NCI-H774 (cell line): ENCODE results near the gene MYO1B.

Experiments
- DNase-seq: peaks from one replicate; lab custom pipeline; 2025; lab: John Stamatoyannopoulos, UW

The MYO1B gene

DNA sequence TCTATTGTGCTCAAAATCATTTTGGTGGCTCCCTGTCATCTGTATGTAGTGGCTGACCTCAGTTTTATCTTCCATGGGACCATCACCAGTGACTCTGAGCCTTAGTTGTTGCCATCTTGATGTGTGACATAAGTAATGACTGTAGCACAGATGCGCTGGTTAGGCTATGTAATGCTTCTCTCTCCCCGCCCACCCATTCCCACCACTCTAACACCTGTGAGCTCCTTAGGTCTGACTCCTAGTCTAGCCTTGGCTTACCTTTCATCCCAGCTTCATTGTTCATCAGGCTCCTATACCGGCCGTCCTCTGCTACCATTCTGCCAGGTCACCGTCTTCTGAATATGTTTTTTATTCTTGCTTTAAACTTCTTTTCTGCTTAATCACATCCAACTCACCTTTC, 17.2 kb downstream of the MYO1B start:
- DNase-seq, result no peak

DNA sequence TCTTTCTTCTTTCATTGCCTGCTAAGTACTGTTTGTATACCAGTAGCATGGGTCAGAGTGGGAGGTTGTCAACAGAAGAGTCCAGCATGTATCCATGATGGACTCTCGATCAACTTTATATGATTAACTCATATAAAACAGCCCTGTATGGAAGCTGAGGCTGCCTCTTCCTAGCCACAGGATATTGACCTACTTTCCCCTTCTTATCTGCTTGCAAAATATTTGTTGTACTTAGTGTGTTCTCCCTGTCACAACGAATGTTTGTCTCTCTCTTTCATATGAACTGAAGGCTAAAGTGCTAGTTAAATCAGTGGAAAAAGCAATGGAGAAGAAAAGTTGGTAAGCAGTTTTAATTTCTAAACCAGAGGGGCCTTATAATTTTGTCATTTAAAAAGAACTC, 17.8 kb downstream of the MYO1B start:
- no peak for DNase-seq

DNA sequence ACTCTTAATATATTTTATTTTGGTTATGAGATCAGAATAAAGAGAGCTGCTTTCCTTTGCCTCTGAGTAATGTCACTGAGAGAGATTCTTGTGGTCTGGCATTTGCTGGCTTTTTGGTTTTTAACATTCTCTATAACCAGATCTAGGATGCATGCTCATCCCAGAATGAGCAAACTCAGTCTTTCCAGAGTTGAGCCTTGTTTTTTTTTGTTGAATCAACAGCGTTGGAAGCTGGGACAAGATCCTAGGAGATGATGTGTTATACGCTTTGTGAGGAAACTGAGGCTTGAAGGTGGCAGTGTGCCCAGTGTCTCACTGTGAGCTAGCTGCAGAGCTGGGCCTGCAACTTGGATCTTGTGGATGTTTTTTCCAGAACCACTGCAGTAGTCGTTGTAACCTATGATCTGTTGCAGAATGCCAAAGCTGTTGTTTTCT, 19.5 kb downstream of the MYO1B start:
- DNase-seq, result no peak

DNA sequence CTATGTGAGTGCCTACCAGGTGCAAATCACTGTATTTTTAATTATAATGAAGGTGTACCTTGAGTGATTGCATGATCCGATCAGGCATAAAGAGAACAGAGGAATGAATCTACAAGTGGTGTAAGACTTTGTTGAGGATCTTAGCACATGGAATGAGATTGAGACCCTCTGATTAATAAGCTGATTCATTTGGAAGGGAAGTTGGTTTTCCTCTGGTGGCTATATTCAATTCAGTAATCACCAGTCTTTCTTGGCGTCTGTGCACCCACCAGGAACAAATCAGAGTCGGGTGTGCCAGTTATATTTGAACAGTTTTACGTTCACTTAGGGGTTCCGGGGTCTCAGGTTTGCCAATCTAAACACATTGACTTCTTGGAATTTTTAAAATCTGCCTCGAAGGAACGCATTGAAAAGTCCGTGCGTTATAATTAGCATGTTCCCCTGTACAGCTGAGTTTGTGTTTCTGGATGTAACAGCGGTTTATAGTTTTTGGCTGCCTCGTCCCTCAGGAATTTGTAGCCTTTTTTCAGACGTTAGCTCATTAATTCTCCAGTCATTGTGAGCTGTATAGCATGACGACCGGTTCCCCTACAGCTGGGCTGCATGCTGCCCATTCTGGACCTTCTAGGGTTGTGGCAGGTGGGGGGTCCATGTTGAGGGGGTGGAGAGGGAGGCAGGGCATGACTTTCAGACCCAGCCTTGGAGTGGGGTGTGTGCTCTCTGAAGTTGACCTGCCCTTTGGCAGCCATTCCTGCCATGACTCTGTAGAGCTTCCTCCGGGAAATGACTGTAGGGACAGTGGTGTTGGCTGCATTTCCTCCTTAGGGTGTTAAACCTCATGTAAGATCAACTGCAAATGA, 20.3 kb downstream of the MYO1B start:
- no peak for DNase-seq

DNA sequence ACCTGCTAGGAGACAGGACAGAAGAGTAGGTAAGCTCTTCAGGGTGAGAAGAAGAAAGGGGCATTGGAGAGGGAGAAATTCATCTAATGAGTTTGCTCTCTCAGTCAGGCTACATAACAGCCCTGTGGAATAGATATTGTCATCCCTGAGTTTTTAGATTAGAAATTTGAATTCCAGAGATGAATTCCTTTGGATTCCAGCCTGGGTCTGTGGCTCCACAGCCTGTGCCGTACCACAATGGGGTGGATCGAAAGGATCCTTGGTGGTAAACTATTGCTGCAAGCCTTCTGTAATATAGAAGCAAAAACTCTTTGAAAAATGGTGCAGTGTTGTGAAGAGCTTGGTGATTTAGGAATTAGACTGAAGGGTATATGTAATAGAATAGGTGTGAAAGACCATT, 21.0 kb downstream of the MYO1B start:
- DNase-seq, result no peak

DNA sequence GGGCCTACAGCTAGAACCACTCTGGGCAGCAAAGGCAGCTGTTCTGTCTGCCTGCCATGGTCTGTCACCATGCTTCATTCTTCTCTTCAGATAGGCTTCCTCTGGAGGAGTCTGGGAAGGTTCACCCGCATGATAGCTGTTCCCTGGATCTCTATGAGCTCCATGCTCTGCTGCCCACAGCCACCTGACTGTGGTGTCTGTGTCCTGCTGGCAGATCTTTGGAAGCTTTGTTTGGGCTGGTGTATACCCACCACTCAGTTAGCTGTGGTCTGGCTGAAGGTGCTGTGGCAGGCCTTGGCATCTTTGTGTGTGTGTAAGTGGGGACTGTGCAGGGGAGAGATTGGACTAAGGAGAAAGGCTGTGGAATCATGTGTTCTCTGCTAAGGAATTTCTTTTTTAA, 23.4 kb downstream of the MYO1B start:
- DNase-seq, result no peak

DNA sequence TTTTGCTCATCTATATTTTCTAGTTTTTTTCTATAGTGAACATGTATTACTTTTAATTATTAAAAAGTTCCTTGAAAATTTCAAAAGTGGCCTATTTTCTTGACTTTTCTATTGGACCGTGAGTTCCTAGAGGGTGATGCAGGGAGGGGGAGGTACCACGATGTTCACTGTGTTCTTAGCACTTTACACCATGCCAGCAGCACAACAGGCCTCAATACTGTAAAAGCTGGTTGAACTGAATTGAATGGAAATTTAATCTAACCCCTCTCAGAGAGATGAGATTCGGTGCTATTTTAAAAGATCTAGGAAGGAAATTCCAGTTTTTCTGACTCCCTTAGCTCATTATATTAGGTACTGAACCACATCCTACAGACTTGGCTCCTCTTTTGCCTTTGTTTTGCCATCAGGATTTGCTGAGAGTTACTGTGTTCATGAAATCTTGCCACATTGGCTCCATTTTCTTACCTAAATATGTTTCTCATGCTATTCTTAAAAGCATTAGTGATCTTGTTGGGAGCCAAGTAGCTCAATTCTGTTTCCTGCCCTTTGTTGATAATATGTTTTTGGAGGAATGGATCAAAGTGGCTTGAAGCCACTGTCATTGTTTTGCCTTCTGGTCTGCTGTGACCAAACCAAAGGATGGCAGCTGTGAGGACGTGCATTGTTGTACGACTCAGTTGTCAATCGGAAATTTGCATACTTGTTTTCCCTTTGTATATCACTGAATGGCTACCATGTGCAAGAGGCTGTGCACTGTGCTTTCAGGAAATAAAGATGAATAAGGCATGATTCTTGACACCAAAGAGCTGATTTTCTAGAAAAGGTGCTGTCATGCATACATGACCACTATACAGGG, 25.3 kb downstream of the MYO1B start:
- no peak for DNase-seq

DNA sequence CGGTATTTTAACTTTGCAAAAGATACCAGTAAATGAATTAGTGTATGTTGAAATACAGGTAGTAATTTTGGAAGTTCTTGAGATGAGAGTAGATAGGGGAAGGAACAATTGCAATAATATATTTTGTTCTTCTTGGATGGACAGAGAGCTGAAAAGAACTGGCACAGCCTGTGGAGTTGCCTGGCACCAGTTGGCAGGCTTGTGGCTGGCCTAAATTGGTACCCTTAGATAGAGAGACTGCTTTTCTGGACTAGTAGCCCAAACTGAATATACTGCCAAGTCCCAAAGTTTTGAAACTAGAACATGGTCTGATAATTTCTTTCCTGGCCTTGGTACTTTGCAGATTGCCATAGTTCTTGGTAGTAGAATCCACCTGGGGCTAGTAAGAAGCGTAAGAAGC, 26.9 kb downstream of the MYO1B start:
- no peak for DNase-seq

DNA sequence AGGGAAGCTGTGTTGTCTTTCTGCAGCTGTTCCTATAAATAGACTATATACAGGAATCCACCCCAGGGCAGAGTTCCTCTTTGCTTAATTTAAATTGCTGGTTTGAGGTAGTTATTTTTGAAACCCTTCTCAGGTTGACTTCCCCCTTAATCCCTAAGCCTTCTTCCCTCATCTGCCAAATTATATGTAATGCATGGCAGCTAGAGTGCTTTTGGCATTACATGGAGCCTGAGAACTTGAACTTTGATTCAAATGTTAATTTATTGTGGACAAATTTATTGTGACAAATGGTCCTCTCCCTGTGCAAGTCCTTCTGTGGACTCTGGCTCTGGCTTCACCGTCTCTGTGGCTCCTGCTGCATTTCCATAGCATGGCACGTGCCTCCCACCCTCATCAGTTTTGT, 29.2 kb downstream of the MYO1B start:
- DNase-seq, result no peak

DNA sequence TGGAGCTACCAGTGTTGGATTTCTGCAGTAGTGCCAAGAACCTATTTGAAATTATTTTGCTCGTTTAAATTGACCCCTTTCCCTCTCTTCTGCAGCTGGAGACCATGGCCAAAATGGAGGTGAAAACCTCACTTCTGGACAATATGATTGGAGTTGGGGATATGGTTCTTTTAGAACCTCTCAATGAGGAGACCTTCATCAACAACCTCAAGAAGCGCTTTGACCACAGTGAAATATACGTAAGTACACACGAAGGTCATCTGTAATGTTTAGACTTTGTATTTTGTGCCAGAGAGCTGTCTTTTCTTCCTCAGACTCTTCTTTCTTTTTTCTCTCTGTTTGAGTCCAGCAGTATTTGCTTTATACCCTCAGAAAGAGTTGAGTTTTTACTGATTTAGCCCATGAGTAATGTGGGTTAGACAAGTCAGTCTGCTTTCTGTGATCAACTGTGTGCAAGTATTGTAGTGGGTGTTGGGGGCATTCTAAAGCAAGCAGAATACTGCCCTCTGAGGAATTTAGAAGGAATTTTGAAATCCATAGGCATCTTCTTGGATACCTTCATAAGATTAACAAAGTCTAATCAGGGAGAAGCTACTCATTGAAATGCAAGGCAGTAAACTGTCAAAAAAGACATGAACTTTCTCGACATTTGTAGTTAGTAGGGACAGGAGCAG, 31.7 kb downstream of the MYO1B start:
- DNase-seq, result no peak

DNA sequence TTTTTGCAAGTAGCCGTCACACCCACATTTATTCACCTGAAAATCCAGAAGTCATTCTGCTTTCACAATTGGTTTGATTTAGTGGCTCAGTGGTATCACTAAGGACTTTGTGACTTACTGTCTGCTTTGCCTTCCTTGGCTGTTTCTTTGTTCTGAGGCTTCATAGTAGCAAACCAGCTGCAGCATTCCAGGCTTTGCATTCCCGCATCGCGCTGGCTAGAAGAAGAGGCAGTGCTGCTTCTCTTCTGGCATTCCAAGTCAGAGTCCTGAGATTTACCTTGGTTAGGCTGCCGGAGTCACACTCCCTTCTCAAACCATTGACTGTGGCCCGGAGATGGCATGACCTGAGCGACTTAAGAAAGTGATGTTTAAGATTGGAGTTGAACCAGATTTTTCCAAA, 35.1 kb downstream of the MYO1B start:
- DNase-seq, result no peak

DNA sequence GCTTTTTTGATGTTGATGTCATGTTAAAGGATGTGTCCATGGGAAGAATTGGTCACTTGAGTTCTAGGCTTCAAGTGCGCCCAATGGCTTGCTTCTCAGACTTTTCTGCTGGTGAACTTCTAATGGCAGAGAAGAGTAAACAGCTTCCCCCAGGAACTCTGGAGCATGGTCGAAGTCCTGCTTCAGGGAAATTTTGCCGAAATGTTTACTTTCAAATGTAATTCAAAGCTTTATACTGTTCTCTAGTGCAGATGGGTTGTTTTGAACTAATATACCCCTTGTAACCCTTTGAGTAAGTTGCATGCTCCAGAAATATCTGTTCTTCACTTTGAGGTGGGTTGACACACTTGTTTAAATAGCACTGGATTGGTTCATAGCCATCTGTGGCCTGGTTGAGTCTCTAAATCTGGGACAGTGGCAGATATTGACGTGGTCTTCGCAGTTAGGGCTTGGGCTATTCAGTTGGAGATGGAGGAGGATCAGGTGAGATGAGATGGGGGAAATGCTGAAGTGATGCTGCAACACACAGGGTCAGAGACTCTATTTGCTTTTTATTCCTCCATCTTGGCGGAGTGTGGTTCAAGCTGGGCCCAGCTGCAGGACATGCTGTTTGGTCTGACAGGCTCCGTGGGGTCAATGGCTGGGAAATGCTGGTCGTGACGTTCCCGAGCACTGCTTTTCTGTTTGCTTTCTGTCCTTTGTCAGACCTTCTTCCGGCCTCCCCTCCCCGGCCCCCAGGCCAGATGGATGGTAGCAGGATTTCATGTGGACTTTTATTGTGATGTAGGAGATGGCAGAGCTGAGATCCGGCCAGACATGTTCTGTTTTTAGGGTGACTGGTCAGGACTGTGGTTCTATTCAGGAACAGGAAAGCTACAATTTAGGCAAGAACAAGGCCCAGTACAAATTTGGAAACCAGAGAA, 35.9 kb downstream of the MYO1B start:
- no peak for DNase-seq

DNA sequence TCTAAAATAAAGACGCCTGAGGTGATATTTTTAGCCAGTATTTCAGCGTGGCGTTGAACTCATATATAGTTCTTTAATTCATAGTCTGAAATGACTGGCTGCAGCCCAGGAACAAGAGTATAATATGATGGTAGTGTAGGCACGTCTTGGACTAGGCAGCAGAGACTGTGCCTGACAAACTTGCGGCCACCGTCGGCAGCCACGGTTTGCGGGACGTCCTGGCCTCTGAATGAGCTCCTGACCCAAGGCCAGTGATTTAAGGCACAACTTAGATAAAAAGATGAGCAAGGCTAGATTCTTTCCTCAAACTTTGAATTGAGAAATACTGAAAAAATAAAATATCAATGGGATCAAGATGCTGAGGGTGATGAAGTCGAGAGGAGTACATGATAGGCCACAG, 40.0 kb downstream of the MYO1B start:
- DNase-seq, result no peak

DNA sequence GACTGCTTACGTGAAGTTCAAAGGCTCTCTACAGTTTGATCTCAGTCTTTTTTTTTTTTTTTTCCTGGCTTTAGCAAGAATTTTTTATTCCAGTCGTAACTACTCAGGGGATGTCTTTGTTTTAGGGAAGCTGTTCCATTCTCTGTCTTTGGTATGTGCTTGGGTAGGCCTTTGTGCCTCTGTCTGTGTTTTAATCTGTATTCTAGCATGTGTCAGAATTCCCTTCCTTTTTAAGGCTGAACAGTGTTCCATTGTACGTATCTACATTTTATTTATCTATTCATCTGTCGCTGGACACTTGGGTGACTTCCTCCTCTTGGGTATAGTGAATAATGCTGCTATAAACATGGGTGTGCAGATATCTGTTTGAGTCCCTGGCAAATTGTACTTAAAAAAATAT, 42.6 kb downstream of the MYO1B start:
- no peak for DNase-seq

DNA sequence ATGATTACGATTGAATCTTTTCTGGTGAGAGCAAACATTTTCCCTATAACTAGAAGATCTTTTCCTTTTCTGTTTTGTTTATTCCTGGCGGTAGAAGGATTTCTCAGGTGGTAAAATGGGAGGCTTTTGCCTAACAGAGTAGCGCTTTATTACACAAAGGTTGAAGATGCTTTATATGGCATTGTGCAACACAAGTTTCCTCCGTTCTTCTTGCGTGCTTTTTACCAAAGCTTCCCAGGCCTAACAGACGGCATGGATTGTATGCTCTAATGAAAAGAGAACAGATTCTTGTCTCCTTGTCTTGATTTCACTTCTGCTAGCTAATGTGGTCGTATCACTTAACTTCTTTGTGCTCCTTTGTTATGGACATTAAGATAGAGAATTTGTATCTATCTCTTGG, 43.8 kb downstream of the MYO1B start:
- no peak for DNase-seq

DNA sequence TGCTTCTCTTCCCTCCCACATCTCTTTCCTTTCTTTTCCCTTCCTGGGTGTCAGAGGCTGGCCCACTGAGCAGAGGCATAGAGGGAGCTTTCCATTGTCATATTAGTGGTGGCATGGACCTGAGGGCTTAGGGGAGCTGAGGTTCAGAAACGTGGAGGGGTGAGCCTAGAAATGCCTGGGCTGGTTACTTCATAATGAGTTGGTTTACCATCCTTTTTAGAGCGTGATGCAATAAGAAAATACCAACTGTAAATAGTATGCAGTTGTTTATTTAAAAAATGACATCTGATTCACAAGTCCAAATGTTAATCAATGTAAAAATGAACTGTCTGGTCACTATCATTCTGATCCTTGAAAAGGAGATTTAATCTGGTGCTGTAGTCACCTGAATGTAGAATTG, 46.3 kb downstream of the MYO1B start:
- no peak for DNase-seq

DNA sequence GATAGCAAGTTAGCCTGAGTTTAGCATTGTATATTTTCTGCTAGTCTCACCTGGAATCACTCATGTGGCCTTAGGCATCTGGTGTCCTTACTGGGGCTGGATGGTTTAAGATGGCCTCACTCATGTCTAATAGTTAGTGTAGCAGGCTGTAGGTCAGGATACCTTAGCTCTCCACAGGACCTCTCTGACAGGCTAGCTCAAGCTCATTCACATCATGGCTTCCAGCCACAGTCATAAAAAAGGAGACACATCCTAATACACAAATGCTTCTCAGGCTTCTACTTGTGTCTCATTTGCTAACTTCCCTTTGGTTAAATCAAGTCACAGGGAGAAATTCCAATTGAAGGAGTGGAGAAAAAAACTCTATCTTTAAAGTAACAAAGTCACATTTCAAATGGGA, 47.7 kb downstream of the MYO1B start:
- DNase-seq, result no peak

DNA sequence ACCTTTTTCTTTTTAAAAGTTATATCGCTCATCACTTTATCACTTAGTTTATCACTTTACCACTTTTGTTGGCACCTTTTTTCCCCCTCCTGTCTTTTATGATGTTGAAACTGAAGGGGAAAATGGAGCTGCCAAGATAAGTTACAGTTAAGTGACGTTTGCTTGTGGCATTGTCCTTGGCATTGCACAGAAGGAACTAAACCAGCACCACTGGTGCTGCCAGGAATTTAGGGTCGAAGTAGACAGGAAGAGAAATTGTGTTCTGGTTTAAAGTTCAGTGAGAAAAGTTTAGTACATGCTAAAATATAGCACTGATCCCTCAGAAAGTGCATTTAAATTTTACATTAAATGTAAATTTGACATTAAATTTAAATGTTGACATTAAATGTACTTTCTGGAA, 49.9 kb downstream of the MYO1B start:
- DNase-seq, result no peak

DNA sequence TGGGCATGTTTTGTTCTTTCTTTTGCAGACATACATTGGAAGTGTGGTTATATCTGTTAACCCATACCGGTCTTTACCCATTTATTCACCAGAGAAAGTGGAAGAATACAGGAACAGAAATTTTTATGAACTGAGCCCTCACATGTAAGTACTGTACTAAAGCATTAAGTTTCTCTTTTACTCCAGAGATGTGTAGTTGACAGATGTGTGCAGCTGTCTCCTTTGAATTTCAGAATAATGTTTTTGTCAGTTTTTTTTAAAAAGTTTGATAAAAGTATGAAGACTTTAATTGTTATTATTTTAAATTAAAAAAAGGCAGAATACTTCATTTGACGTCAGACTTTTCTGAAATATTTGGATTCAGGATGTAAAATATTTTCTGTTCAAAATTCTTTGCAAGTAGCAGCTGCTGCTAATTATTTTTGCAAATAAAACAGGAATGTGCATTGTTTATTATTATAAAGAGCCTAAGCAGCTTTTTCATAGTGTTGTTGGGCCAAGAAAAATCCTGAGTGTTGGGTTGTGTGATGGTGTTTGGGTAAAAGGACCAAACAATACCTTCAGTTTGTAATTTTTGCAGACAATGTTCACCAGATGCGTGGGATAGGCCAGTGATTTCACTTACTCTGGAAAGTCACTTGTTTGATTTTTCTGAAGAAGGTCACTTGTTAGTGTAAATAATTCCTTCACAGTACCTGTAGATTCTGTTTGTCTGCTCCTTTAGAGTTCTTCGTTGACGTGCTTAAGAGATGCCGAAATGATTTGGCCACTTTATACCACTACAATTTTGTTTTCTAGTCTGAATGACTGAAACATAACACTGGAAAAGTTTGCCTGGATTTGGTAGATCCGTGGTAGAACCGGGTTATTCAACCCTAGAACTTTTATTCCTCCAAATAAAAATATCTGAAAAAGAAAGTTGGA, 51.1 kb downstream of the MYO1B start:
- DNase-seq, result no peak

DNA sequence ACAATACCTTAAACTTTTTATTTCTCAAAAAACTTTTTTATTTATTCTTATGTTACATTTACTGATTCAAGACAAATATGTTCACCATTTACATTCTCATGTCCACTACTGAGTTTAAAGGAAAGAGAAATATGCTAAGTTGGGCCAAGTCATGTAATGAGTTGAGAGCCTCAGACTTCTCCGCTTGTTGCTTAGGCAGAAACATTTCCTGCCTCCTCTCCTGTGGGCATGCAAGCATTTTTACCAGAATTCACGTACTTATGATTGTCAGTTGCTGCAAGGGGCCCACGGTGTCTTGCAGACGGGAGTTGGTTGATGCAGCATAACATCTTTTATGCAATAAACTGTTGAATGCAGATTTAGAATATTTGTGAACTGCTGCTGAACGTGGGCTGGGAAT, 51.8 kb downstream of the MYO1B start:
- no peak for DNase-seq

DNA sequence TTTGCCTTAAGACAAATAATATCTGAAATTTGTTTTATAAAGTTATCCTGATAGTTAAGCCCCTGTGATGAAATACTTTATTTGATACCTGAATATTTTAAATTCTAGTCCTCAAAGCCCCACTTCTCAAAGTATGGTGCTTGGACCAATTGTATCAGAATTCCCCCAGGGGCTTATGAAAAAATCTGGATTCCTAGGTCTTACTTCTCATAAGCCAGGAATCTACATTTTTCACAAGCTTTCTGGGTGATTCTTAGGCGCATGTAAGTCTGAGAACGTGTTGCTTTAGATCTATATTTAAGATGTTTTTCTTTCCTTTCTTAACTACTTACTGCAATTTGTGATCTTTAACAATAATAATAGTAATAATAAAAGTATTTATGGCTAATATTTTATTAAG, 53.1 kb downstream of the MYO1B start:
- DNase-seq, result no peak
